Retinal pigment epithelial cell (primary cell): ENCODE measurements around the gene RAB30.

Source experiments
- DNase-seq: peaks from one replicate; pipeline ENCODE4 v3.0.0-alpha.2; 2010; ENCODE audit warnings: low read depth
- H3K4me3 ChIP-seq: 2 replicates; pipeline ENCODE4 v1.5.1; 2011; ENCODE audit warnings: mild to moderate bottlenecking, low read length, control low read depth, moderate library complexity
- TF ChIP-seq, protein P1 (sequence below): conservative IDR thresholded peaks from 2 replicates; pipeline ENCODE4 v1.5.1; 2011; ENCODE audit warnings: low read depth, low read length, control low read depth, inconsistent platforms

The RAB30 gene

DNA sequence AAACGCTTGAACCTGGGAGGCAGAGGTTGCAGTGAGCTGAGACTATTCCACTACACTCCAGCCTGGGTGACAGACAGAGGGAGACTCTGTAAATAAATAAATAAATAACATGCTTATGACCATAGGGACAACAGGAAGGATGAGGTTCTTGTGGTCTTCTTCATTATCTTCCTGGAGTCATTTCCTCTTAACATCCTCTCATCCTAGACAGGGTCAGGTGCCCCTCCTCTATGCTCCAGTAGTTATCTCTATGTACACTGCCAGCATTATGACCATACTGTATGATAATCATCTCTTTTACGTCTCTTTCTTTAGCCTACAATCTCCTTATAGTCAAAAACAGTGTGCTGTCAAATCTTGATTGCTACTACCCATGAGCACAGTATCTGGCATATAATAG lies 17.7 kb downstream of the RAB30 start:
- TF ChIP-seq, protein P1, sequence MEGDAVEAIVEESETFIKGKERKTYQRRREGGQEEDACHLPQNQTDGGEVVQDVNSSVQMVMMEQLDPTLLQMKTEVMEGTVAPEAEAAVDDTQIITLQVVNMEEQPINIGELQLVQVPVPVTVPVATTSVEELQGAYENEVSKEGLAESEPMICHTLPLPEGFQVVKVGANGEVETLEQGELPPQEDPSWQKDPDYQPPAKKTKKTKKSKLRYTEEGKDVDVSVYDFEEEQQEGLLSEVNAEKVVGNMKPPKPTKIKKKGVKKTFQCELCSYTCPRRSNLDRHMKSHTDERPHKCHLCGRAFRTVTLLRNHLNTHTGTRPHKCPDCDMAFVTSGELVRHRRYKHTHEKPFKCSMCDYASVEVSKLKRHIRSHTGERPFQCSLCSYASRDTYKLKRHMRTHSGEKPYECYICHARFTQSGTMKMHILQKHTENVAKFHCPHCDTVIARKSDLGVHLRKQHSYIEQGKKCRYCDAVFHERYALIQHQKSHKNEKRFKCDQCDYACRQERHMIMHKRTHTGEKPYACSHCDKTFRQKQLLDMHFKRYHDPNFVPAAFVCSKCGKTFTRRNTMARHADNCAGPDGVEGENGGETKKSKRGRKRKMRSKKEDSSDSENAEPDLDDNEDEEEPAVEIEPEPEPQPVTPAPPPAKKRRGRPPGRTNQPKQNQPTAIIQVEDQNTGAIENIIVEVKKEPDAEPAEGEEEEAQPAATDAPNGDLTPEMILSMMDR: no peak
- no peak for DNase-seq
- H3K4me3 ChIP-seq: no peak overlapping the region

DNA sequence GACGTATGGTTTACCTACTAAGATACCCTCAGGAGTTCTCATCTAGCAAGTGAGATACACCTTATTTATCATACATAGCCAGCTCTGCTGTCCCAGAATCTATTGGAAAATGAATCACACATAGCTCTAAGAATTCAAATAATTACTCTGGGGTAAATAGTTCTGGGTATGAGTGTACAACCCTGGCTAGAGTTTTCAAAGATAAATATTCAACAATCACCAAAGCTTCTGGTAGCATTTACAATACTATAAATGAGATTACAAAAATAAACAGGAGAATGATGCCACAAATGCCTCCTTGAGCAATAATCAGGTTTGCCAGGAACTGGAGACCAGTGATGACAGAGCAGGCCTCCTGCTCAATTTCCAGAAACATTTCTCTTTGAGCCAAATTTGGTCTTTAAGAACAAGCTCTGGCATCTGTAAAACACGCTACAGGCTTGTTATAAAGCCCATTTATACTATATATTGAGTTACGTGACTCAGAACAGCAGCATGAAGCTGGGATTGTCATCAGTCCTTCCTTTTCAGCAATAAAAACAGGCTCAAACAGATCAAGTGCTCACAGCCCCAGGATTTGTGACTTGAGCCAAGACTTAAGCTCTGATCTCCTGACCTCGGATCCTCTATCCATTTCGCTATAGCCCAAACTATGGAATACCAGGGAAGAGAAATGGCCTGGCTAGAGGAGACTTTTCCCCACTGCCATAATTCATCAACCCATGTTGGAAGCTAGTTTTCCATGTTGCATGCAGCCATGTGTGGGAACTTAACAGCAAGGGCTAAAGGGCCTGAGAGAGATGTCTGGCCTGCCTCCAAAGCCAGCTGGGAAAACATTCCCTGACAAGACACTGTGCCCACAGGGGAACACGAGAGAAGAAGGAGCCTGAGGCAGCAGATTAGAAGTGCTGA lies 19.7 kb downstream of the RAB30 start:
- DNase-seq: peak; percentile 40
- no peak overlapping the region for H3K4me3 ChIP-seq
- TF ChIP-seq, protein P1: no peak

DNA sequence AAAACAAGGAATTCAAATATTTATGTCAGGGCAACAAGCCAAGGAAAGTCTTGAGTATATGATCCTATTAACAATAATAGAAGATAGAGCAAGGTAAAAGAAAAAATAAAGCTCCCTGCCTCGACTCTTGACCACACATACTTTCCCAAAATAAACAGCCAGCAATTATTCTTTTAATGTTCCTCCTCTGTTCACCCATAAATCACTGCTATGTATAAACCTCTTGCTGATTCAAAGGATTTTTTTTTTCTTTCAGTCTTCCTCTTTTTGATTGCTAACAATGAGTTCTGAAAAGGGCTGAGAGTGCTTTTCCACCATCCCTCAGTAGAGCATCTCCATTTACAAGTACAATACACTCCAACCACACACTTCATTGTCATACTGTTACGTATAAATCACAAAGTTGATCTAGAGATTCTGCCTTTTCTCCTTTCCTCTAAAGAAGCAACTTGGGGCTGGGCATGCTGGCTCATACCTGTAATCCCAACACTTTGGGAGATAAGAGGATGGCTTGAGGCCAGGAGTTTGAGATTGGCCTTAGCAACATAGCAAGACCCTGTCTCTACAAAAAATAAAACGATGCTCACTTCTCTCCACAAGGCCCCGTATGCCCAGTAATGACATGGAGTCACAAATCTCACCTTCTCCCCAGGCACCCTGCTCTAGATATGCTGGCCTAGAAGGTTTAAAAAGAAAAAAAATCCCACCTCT lies 24.0 kb downstream of the RAB30 start:
- TF ChIP-seq, protein P1: no peak
- DNase-seq: no peak
- no peak overlapping the region for H3K4me3 ChIP-seq

- DNase-seq: no peak
- TF ChIP-seq, protein P1: no peak
- no peak overlapping the region for H3K4me3 ChIP-seq
Measured at GRCh38 chr11:83046621-83047172, 25.0 kb downstream of the RAB30 start.

- TF ChIP-seq, protein P1: no peak
- DNase-seq: no peak
- H3K4me3 ChIP-seq: no peak overlapping the region
Measured at GRCh38 chr11:83044958-83045712, 26.6 kb downstream of the RAB30 start.

DNA sequence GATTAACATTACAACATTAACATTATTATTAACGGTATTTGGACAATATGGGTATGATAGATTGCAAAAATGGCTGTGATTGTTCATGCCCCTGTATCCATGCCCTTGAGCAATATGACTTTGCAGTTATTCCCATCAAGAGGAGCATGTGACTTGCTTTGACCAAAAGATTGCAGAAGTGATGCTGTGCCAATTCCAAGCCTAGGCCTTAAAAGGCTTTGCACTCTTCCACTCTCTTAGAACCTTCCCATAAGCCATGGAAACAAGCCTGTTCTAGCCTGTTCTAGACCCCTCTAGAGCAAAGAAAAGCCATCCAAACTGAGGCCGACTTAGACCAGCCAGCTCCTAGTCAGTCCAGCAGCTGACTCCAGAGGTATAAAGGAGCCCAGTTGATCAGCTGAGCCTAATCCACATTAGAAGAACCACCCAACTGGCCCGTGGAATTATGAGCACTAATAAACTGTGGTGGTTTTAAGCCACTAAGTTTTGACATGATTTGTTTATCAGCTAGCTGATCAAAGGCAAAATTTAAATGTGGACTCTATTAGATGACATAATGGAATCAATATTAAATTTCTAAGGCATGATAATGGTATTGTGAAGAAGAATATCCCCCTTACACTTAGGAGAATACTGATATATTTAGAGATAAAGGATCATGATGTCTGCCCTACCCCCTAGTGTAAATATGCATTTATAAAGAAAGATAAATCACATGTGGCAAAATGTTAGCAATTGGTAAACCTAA lies 28.6 kb downstream of the RAB30 start:
- no peak for DNase-seq
- no peak overlapping the region for H3K4me3 ChIP-seq
- TF ChIP-seq, protein P1: no peak
